HCT116 (cell line): ENCODE results near the gene ZNF606. TPM values are rescaled to one million over a fixed set of nuclear protein-coding genes. Genes with fewer than 3 reads are reported as not detected.

ENCODE experiments used
- ATAC-seq: fragments of 200-7000 bp; cut with Tn5 transposase; 2 replicates; pipeline ENCODE4 v1.9.1; 2020; ENCODE audit warnings: mild to moderate bottlenecking, moderate library complexity
- BruUV-seq: library from RNA; stranded (reverse); fragments of 400-500 nt; replicated peaks from 2 replicates; lab custom pipeline; 2021; lab: Mats Ljungman, UMichigan
- CTCF ChIA-PET: fragments of 300-600 bp; sonication (Branson Sonifier 250); formaldehyde crosslinking; loops from one replicate; lab custom pipeline; 2021; ENCODE audit warnings: antibody characterized with exemption; lab: Charles Lee
- POLR2A ChIA-PET: fragments of 300-600, 350-600 bp; sonication (Branson Sonifier 250); formaldehyde crosslinking; loops from one replicate; lab custom pipeline; 2021; ENCODE audit warnings: antibody characterized with exemption; lab: Charles Lee
- RAD21 ChIA-PET, 2 experiments: fragments of 300-600 bp; sonication (Branson Sonifier 250); formaldehyde crosslinking; loops; one replicate each; lab custom pipeline; 2023; ENCODE audit warnings: low total read pairs in 2 of 2; ENCODE audit not compliant: uncharacterized antibody in 2 of 2, unreplicated experiment in 2 of 2, low non-redundant PET in 1 of 2; lab: Charles Lee
- DNase-seq: peaks from one replicate; pipeline ENCODE4 v3.0.0-alpha.2; 2010; ENCODE audit warnings: low read depth, low spot score
- H2AFZ ChIP-seq: fragments of 200-600 bp; shearing (Covaris generic), sonication (generic); 2 replicates; pipeline ENCODE4 v1.6.1; 2017; ENCODE audit warnings: low read depth, mixed run types, mixed read lengths, antibody characterized with exemption, low read length; ENCODE audit not compliant: poor library complexity, severe bottlenecking
- H3K27ac ChIP-seq: 2 replicates; pipeline ENCODE4 v1.5.1; 2012; ENCODE audit warnings: low read depth, low read length
- H3K27me3 ChIP-seq: fragments of 200-600 bp; sonication (generic); 2 replicates; pipeline ENCODE4 v1.6.1; 2016; ENCODE audit warnings: mixed run types, low read length, mixed read lengths; ENCODE audit not compliant: insufficient read depth
- H3K36me3 ChIP-seq, 2 experiments: fragments of 200-500 bp in 1 of 2; fragments of 200-600 bp in 1 of 2; sonication (Bioruptor generic) in 1 of 2; sonication (generic) in 1 of 2; 2 replicates each; pipeline versions ENCODE4 v1.5.1 to v1.6.1; 2014 to 2016; ENCODE audit warnings: low read length in 2 of 2, inconsistent platforms in 1 of 2, mixed read lengths in 1 of 2, mixed run types in 1 of 2; ENCODE audit not compliant: insufficient read depth in 2 of 2, control insufficient read depth in 1 of 2
- H3K4me1 ChIP-seq, 2 experiments: fragments of 200-600 bp in 1 of 2; sonication (generic) in 1 of 2; 2 replicates each; pipeline versions ENCODE4 v1.5.1 to v1.6.1; 2012 to 2017; ENCODE audit warnings: low read length in 2 of 2, inconsistent platforms in 1 of 2, mild to moderate bottlenecking in 1 of 2, mixed read lengths in 1 of 2, mixed run types in 1 of 2, moderate library complexity in 1 of 2; ENCODE audit not compliant: insufficient read depth in 2 of 2, control insufficient read depth in 1 of 2
- H3K4me2 ChIP-seq: fragments of 200-600 bp; sonication (generic); 2 replicates; pipeline ENCODE4 v1.6.1; 2017; ENCODE audit warnings: mixed run types, low read length, mixed read lengths
- H3K4me3 ChIP-seq, 2 experiments: fragments of 200-600 bp in 1 of 2; sonication (generic) in 1 of 2; replicated peaks in 1 of 2; 2 replicates each; pipeline ENCODE4 v1.5.1; 2011 to 2016; ENCODE audit warnings: low read length in 2 of 2, control low read depth in 1 of 2, low read depth in 1 of 2, mild to moderate bottlenecking in 1 of 2, mixed read lengths in 1 of 2, mixed run types in 1 of 2
- H3K79me2 ChIP-seq: fragments of 200-600 bp; sonication (generic); 2 replicates; pipeline ENCODE4 v1.6.1; 2017; ENCODE audit warnings: mild to moderate bottlenecking, mixed run types, low read length, moderate library complexity, mixed read lengths; ENCODE audit not compliant: insufficient read depth
- H3K9ac ChIP-seq: fragments of 200-600 bp; sonication (generic); 2 replicates; pipeline ENCODE4 v1.6.1; 2016; ENCODE audit warnings: low read length, mixed read lengths
- H3K9me2 ChIP-seq: fragments of 200-600 bp; sonication (generic), shearing (Covaris generic); 2 replicates; pipeline ENCODE4 v1.6.1; 2017; ENCODE audit warnings: mixed run types, mild to moderate bottlenecking, moderate library complexity; ENCODE audit not compliant: insufficient read depth
- H3K9me3 ChIP-seq, 2 experiments: fragments of 200-500 bp in 1 of 2; fragments of 200-600 bp in 1 of 2; sonication (Bioruptor generic) in 1 of 2; sonication (generic) in 1 of 2; 2 replicates each; pipeline ENCODE4 v1.6.1; 2014 to 2017; ENCODE audit warnings: low read length in 2 of 2, mixed read lengths in 2 of 2, inconsistent platforms in 1 of 2, low read depth in 1 of 2, mild to moderate bottlenecking in 1 of 2, mixed run types in 1 of 2, moderate library complexity in 1 of 2; ENCODE audit not compliant: control insufficient read depth in 1 of 2, insufficient read depth in 1 of 2
- H4K20me1 ChIP-seq: fragments of 200-600 bp; sonication (generic), shearing (Covaris generic); 2 replicates; pipeline ENCODE4 v1.6.1; 2017; ENCODE audit warnings: mixed run types, mild to moderate bottlenecking, moderate library complexity; ENCODE audit not compliant: insufficient read depth
- CBX3 ChIP-seq: IDR thresholded peaks from 2 replicates; pipeline ENCODE4 v1.6.1; 2012; ENCODE audit warnings: low read depth
- CEBPB ChIP-seq: IDR thresholded peaks from 2 replicates; pipeline ENCODE4 v1.6.1; 2012; ENCODE audit warnings: low read depth
- EGR1 ChIP-seq: IDR thresholded peaks from 2 replicates; pipeline ENCODE4 v1.6.1; 2012; ENCODE audit warnings: low read depth
- ELF1 ChIP-seq: IDR thresholded peaks from 2 replicates; pipeline ENCODE4 v1.6.1; 2012; ENCODE audit warnings: low read depth, borderline replicate concordance
- EZH2 ChIP-seq: fragments of 200-600 bp; sonication (generic); IDR thresholded peaks from 2 replicates; pipeline ENCODE4 v1.6.1; 2017; ENCODE audit warnings: antibody characterized with exemption, mixed run types
- EZH2phosphoT487 ChIP-seq: fragments of 200-600 bp; IDR thresholded peaks from 2 replicates; pipeline ENCODE4 v1.6.1; 2018; ENCODE audit warnings: antibody characterized with exemption, borderline replicate concordance
- JUND ChIP-seq: IDR thresholded peaks from 2 replicates; pipeline ENCODE4 v1.6.1; 2012
- POLR2A ChIP-seq: IDR thresholded peaks from 2 replicates; pipeline ENCODE4 v1.7.0; 2011; ENCODE audit warnings: borderline replicate concordance; ENCODE audit not compliant: insufficient read depth, insufficient read length; ENCODE audit errors: extremely low read depth
- POLR2AphosphoS5 ChIP-seq: IDR thresholded peaks from 2 replicates; pipeline ENCODE4 v1.6.1; 2011; ENCODE audit warnings: mild to moderate bottlenecking, low read depth, low read length, moderate library complexity
- SIN3A ChIP-seq: IDR thresholded peaks from 2 replicates; pipeline ENCODE4 v1.6.1; 2012; ENCODE audit warnings: low read depth
- SP1 ChIP-seq: IDR thresholded peaks from 2 replicates; pipeline ENCODE4 v1.6.1; 2012; ENCODE audit warnings: low read depth
- SRF ChIP-seq: IDR thresholded peaks from 2 replicates; pipeline ENCODE4 v1.6.1; 2012; ENCODE audit warnings: low read depth
- TCF7L2 ChIP-seq: IDR thresholded peaks from 2 replicates; pipeline ENCODE4 v1.7.0; 2011; ENCODE audit warnings: borderline replicate concordance, inconsistent platforms; ENCODE audit not compliant: insufficient read depth, insufficient read length; ENCODE audit errors: extremely low read depth
- YY1 ChIP-seq: IDR thresholded peaks from 2 replicates; pipeline ENCODE4 v1.6.1; 2011; ENCODE audit warnings: low read length, low read depth, moderate library complexity, mild to moderate bottlenecking; ENCODE audit not compliant: insufficient replicate concordance; ENCODE audit errors: extremely low read depth
- ZNF274 ChIP-seq: fragments of 200-500 bp; sonication (Bioruptor generic); IDR thresholded peaks from 2 replicates; pipeline ENCODE4 v1.6.1; 2014; ENCODE audit warnings: mild to moderate bottlenecking, low read depth, low read length, inconsistent platforms
- intact Hi-C: fragments of 100-400 bp; cut with micrococcal nuclease; formaldehyde crosslinking; loops from 2 replicates; pipeline ENCODE4 v1.10.0; 2022
- total RNA-seq: library from RNA; stranded (reverse); gene quantifications from one replicate; pipeline ENCODE4 v1.2.1, GENCODE V29; 2021; ENCODE audit not compliant: unreplicated experiment
- TF ChIP-seq, protein P1 (sequence below): IDR thresholded peaks from 2 replicates; pipeline ENCODE4 v1.6.1; 2012
- TF ChIP-seq, protein P2 (sequence below): IDR thresholded peaks from 2 replicates; pipeline ENCODE4 v1.6.1; 2012
- TF ChIP-seq, protein P3 (sequence below): IDR thresholded peaks from 2 replicates; pipeline ENCODE4 v1.6.1; 2012; ENCODE audit warnings: low read depth

Gene ZNF606
- total RNA-seq, 1 experiment from 2014 or later, result 0.05 TPM

DNA sequence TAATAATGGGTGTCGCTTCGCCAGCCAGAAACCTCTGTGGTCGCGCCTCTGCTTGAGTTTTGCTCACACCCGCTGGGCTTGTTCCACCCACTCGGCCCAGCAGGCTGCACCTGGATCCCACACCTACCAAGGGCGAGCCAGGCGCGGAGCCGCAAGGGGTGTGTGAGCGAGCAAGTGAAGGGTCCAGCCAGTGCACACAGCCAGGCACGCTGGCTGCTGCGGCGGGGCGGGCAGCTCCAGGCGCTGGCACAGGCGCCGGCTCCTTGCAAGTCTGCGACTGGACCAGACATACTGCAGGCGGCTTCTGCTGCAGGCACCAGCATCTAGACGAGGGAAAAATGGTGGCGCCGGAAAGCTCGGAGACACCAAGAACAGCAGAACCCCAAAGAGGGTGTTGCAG, 53.3 kb downstream of the ZNF606 start:
- no peak for DNase-seq
- H3K9me3 ChIP-seq, result peaks cover 0 to 18% of the 10 kb centered on the region in 2 experiments; a peak in 2 of 4 replicates
- CTCF ChIA-PET, result no interaction called here
- TF ChIP-seq ZNF274, result no peak
- TF ChIP-seq, protein P1, sequence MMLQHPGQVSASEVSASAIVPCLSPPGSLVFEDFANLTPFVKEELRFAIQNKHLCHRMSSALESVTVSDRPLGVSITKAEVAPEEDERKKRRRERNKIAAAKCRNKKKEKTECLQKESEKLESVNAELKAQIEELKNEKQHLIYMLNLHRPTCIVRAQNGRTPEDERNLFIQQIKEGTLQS, result no peak
- no peak for TF ChIP-seq CBX3
- TF ChIP-seq POLR2A, result no peak
- no peak for TF ChIP-seq SRF
- TF ChIP-seq, protein P2, sequence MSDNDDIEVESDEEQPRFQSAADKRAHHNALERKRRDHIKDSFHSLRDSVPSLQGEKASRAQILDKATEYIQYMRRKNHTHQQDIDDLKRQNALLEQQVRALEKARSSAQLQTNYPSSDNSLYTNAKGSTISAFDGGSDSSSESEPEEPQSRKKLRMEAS, result no peak
- TF ChIP-seq EZH2, result no peak
- no peak for TF ChIP-seq JUND
- no peak for TF ChIP-seq TCF7L2
- TF ChIP-seq ELF1, result no peak
- TF ChIP-seq EGR1, result no peak
- no peak for TF ChIP-seq CEBPB
- no peak for TF ChIP-seq YY1
- TF ChIP-seq, protein P3, sequence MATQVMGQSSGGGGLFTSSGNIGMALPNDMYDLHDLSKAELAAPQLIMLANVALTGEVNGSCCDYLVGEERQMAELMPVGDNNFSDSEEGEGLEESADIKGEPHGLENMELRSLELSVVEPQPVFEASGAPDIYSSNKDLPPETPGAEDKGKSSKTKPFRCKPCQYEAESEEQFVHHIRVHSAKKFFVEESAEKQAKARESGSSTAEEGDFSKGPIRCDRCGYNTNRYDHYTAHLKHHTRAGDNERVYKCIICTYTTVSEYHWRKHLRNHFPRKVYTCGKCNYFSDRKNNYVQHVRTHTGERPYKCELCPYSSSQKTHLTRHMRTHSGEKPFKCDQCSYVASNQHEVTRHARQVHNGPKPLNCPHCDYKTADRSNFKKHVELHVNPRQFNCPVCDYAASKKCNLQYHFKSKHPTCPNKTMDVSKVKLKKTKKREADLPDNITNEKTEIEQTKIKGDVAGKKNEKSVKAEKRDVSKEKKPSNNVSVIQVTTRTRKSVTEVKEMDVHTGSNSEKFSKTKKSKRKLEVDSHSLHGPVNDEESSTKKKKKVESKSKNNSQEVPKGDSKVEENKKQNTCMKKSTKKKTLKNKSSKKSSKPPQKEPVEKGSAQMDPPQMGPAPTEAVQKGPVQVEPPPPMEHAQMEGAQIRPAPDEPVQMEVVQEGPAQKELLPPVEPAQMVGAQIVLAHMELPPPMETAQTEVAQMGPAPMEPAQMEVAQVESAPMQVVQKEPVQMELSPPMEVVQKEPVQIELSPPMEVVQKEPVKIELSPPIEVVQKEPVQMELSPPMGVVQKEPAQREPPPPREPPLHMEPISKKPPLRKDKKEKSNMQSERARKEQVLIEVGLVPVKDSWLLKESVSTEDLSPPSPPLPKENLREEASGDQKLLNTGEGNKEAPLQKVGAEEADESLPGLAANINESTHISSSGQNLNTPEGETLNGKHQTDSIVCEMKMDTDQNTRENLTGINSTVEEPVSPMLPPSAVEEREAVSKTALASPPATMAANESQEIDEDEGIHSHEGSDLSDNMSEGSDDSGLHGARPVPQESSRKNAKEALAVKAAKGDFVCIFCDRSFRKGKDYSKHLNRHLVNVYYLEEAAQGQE, result no peak
- TF ChIP-seq SIN3A, result no peak
- no peak for TF ChIP-seq EZH2phosphoT487
- no peak for TF ChIP-seq POLR2AphosphoS5
- TF ChIP-seq SP1, result no peak
- TF ChIP-seq, all 23 proteins: peak for 0
- intact Hi-C loops, result no loop called here
- Histone ChIP-seq H3K27me3 (no peaks in the 10 kb centered on the region), H3K9ac (no peak overlapping the region), H2AFZ (no peak overlapping the region), H3K9me2 (no peaks in the 10 kb centered on the region), H3K4me2 (no peak overlapping the region), H3K79me2 (no peaks in the 10 kb centered on the region), H3K4me3 (no peak overlapping the region), H3K36me3 (no peaks in the 10 kb centered on the region), H4K20me1 (no peaks in the 10 kb centered on the region), H3K27ac (no peak overlapping the region), H3K4me1 (no peaks in the 10 kb centered on the region)
- BruUV-seq, result no TSS peak
- ATAC-seq, result no peak
- ChIA-PET POLR2A (no interaction called here), RAD21 (no interaction called here)
